ENCODE results near the gene TBC1D13. TPM values are rescaled to one million over a fixed set of nuclear protein-coding genes. Genes with fewer than 3 reads are reported as not detected.

TBC1D13 gene
- total and polyA plus RNA-seq, 2 of the 13 experiments (the other 11 are each of a cell fraction or from before 2014, with no cell fraction given): 17.9 to 19.7 TPM

GRCh38 chr9:128838338-128838737 lies 51.3 kb downstream of the TBC1D13 start (continued):
- TF ChIP-seq, protein P1, sequence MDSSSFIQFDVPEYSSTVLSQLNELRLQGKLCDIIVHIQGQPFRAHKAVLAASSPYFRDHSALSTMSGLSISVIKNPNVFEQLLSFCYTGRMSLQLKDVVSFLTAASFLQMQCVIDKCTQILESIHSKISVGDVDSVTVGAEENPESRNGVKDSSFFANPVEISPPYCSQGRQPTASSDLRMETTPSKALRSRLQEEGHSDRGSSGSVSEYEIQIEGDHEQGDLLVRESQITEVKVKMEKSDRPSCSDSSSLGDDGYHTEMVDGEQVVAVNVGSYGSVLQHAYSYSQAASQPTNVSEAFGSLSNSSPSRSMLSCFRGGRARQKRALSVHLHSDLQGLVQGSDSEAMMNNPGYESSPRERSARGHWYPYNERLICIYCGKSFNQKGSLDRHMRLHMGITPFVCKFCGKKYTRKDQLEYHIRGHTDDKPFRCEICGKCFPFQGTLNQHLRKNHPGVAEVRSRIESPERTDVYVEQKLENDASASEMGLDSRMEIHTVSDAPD (CRISPR knock-in tag; IDR thresholded peaks at IDR 0.05): 0 out of 2 replicates have a peak, but pooled peaks have one; percentile 20
- TF ChIP-seq ZNF629 (CRISPR knock-in tag; conservative IDR thresholded peaks at IDR 0.05): 0 out of 2 replicates have a peak, but pooled peaks have one; percentile 28
- no peak for TF ChIP-seq HDAC6 (IDR thresholded peaks at IDR 0.05; ENCODE audit: low read depth, low read length)
- TF ChIP-seq IKZF5 (CRISPR knock-in tag; IDR thresholded peaks at IDR 0.05): peak; percentile 59; the same call in 1 of the 2 replicates
- no peak for TF ChIP-seq CSRNP2 (CRISPR knock-in tag; conservative IDR thresholded peaks at IDR 0.05; ENCODE audit: low read depth)
- no peak for TF ChIP-seq GLMP (CRISPR knock-in tag; IDR thresholded peaks at IDR 0.05; ENCODE audit: borderline replicate concordance)
- TF ChIP-seq ZNF646 (CRISPR knock-in tag; IDR thresholded peaks at IDR 0.05): peak; percentile 87
- TF ChIP-seq, protein P2, sequence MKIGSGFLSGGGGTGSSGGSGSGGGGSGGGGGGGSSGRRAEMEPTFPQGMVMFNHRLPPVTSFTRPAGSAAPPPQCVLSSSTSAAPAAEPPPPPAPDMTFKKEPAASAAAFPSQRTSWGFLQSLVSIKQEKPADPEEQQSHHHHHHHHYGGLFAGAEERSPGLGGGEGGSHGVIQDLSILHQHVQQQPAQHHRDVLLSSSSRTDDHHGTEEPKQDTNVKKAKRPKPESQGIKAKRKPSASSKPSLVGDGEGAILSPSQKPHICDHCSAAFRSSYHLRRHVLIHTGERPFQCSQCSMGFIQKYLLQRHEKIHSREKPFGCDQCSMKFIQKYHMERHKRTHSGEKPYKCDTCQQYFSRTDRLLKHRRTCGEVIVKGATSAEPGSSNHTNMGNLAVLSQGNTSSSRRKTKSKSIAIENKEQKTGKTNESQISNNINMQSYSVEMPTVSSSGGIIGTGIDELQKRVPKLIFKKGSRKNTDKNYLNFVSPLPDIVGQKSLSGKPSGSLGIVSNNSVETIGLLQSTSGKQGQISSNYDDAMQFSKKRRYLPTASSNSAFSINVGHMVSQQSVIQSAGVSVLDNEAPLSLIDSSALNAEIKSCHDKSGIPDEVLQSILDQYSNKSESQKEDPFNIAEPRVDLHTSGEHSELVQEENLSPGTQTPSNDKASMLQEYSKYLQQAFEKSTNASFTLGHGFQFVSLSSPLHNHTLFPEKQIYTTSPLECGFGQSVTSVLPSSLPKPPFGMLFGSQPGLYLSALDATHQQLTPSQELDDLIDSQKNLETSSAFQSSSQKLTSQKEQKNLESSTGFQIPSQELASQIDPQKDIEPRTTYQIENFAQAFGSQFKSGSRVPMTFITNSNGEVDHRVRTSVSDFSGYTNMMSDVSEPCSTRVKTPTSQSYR (CRISPR knock-in tag; IDR thresholded peaks at IDR 0.05; ENCODE audit: borderline replicate concordance): peak; percentile 19; the same call in 1 of the 2 replicates
- TF ChIP-seq HNF4A (CRISPR knock-in tag; IDR thresholded peaks at IDR 0.05): peak; percentile 81
- TF ChIP-seq REPIN1 (CRISPR knock-in tag; IDR thresholded peaks at IDR 0.05; ENCODE audit: borderline replicate concordance, low read depth): peak; percentile 42; the same call in 1 of the 2 replicates
- TF ChIP-seq CEBPG (CRISPR knock-in tag; IDR thresholded peaks at IDR 0.05): 0 out of 2 replicates have a peak, but pooled peaks have one; percentile 11
- no peak for TF ChIP-seq MAF1 (CRISPR knock-in tag; IDR thresholded peaks at IDR 0.05; ENCODE audit: borderline replicate concordance)
